Kidney (tissue), 14 donors: Measurements from ENCODE around the gene ARHGEF12. TPM values are rescaled to one million over a fixed set of nuclear protein-coding genes. Genes with fewer than 3 reads are reported as not detected.
A peak's percentile ranks its signal among the peaks of the same experiment; 100 is the strongest.

ENCODE experiments used
- DNase-seq, 5 donors: peaks; one replicate each; pipeline ENCODE4 v3.0.0-alpha.2; 2013 to 2020
- FAIRE-seq: peaks from 2 replicates; lab custom pipeline; 2012; peaks lifted over from hg19 to GRCh38; lab: Jason Lieb, UNC
- H3K27ac ChIP-seq, 2 donors: one replicate each; pipeline ENCODE4 v1.7.0; 2013; ENCODE audit warnings: low read depth in 2 of 2, low read length in 2 of 2, inconsistent platforms in 1 of 2
- H3K27me3 ChIP-seq: one replicate; pipeline ENCODE4 v1.7.1; 2013; ENCODE audit warnings: low read length, inconsistent platforms; ENCODE audit not compliant: control insufficient read depth, insufficient read depth
- H3K36me3 ChIP-seq, 3 donors: one replicate each; pipeline versions ENCODE4 v1.7.0 to v1.7.1; 2013; ENCODE audit warnings: low read length in 3 of 3, control low read depth in 1 of 3, inconsistent platforms in 1 of 3; ENCODE audit not compliant: insufficient read depth in 3 of 3, control insufficient read depth in 2 of 3
- H3K4me1 ChIP-seq, 3 donors: one replicate each; pipeline versions ENCODE4 v1.7.0 to v1.7.1; 2013; ENCODE audit warnings: low read length in 3 of 3, inconsistent platforms in 1 of 3, low read depth in 1 of 3; ENCODE audit not compliant: control insufficient read depth in 2 of 3, insufficient read depth in 2 of 3
- H3K4me3 ChIP-seq, 3 donors: one replicate each; pipeline versions ENCODE4 v1.7.0 to v1.8.1; 2013; ENCODE audit warnings: low read length in 3 of 3, control low read depth in 1 of 3, inconsistent platforms in 1 of 3
- H3K9ac ChIP-seq, 3 donors: one replicate each; pipeline versions ENCODE4 v1.7.0 to v1.7.1; 2013; ENCODE audit warnings: low read length in 3 of 3, control low read depth in 1 of 3, inconsistent platforms in 1 of 3
- H3K9me3 ChIP-seq, 3 donors: one replicate each; pipeline versions ENCODE4 v1.7.0 to v1.7.1; 2013; ENCODE audit warnings: low read length in 3 of 3, control low read depth in 1 of 3, inconsistent platforms in 1 of 3; ENCODE audit not compliant: control insufficient read depth in 2 of 3, insufficient read depth in 1 of 3
- intact Hi-C: fragments of 100-400 bp; cut with DNase I; formaldehyde crosslinking; loops from one replicate; pipeline ENCODE4 v1.11.1; 2022
- polyA plus RNA-seq: library from polyadenylated mRNA; stranded (reverse); fragments of 350-450 nt; fragmentation: Illumina TruSeq; extraction: RNeasy Lipid Tissue Mini Kit (QIAGEN cat#74804); gene quantifications from one replicate; pipeline ENCODE4 v1.2.3, GENCODE V29; 2014; ENCODE audit warnings: low read depth, low replicate concordance; ENCODE audit not compliant: insufficient read depth
- total RNA-seq: library from RNA; stranded (reverse); fragmentation: NEBNext Ultra II Directional; extraction: Animal tissue kit (Norgen Biotek cat#: 25700); gene quantifications from one replicate; pipeline ENCODE4 v1.2.1, GENCODE V29; 2021
- TF ChIP-seq, protein P1 (sequence below): IDR thresholded peaks from 3 replicates; pipeline ENCODE4 v1.5.1; 2012; ENCODE audit warnings: mild to moderate bottlenecking, moderate library complexity, borderline replicate concordance; ENCODE audit not compliant: insufficient read depth; ENCODE audit errors: extremely low read depth
- donor health status: control.
- donor health status: control.
- donor health status: control.
- donor health status: control.
- donor health status: control.
- donor health status: DM: yes; HTN: yes; CAD: no.
- donor health status: Normal renal cell carcinoma (clear cell type).

ARHGEF12 gene
- total and polyA plus RNA-seq, 2 donors from 2014 or later, result 21.1 to 161 TPM

DNA sequence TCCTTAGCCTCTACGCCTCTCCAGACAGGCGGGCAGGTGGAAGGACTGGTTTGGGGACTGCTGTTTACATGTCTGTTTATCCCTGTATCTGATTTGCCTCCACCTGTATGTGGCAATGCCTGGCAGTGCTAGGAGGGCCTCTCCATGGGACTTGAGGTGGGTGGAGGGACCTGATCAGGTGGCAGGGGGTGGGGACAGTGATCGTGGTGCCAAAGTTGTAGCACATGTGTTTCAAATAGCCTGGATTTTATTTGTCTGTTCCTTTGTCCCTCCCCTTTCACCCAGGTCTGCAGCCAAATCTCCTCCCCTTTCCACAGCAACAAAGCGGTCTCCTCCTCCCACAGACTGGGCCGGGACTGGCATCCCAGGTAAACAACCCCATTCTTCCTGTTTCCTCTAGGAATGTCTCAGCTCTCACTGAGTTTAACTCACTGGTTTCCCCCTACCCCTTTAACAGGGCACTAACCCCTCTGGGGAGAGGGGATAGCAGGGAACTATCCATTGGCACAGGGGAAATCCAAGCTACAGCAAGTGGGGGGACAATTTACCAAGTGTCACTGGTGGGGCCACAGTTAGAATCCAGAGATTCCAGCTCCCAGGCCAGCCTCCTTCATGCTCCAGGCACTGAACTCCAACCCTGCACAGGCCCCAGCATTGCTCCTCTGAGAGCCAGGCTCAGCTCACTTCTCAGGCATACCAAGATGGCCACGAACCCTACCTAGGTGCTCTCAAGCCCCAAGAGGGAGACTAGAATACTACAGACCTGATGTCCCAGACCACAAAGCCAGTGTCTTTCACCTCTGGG is 34.0 kb upstream of the ARHGEF12 start:
- no peak for FAIRE-seq
- H3K9ac ChIP-seq, result no peak overlapping the region

DNA sequence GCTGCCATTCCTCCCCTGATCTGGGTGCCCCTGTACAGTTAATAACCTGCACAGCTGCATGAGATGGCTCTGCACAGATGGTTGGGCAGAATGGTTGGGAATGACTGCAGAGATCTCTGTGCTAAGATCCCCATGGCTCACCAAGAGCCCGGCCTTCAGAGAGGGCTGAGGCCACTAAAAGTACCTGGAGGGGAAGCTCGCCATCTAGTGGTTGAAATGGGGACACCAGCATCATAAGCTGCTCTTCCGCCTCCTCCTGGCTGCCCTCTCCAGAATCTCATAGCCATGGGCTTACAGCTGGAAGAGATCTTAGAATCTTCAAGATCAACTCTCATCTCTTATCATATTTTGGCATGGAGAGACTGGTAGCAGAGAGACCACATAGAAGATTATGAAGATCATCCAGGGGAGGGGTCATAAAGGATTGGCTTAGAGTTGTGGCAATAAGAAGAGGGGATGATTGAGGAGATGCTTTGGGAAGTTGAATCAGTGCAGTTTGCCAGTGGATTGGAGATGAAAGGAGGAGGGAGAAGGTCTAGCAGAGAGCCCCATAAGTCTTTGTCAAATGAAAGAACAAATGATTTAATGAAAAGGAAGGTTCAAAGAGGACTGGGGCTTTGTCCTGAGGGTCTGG is 33.1 kb upstream of the ARHGEF12 start:
- Histone ChIP-seq H3K9me3 (no peaks in the 10 kb centered on the region), H3K27ac (no peak overlapping the region), H3K4me3 (no peak overlapping the region), H3K27me3 (no peaks in the 10 kb centered on the region), H3K9ac (no peak overlapping the region), H3K36me3 (no peaks in the 10 kb centered on the region), H3K4me1 (peaks cover 0 to 4% (median 0%) of the 10 kb centered on the region in 3 donors)
- DNase-seq, result peak in 4 of 5 donors; percentile 67 to 87 (median 72)
- TF ChIP-seq, protein P1, sequence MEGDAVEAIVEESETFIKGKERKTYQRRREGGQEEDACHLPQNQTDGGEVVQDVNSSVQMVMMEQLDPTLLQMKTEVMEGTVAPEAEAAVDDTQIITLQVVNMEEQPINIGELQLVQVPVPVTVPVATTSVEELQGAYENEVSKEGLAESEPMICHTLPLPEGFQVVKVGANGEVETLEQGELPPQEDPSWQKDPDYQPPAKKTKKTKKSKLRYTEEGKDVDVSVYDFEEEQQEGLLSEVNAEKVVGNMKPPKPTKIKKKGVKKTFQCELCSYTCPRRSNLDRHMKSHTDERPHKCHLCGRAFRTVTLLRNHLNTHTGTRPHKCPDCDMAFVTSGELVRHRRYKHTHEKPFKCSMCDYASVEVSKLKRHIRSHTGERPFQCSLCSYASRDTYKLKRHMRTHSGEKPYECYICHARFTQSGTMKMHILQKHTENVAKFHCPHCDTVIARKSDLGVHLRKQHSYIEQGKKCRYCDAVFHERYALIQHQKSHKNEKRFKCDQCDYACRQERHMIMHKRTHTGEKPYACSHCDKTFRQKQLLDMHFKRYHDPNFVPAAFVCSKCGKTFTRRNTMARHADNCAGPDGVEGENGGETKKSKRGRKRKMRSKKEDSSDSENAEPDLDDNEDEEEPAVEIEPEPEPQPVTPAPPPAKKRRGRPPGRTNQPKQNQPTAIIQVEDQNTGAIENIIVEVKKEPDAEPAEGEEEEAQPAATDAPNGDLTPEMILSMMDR, result peak; percentile 83
- no peak for FAIRE-seq
- intact Hi-C loops, result no loop called here

More for the DNA sequence above, 34.0 kb upstream of the ARHGEF12 start:
- Histone ChIP-seq H3K27ac (peak overlapping the region in 1 of 2 donors; percentile 50), H3K4me1 (peaks cover 0 to 4% (median 0%) of the 10 kb centered on the region in 3 donors), H3K4me3 (no peak overlapping the region), H3K27me3 (no peaks in the 10 kb centered on the region), H3K9me3 (no peaks in the 10 kb centered on the region), H3K36me3 (no peaks in the 10 kb centered on the region)
- TF ChIP-seq, protein P1, result no peak
- intact Hi-C loops, result no loop called here
- DNase-seq, result peak in 1 of 5 donors; percentile 84

DNA sequence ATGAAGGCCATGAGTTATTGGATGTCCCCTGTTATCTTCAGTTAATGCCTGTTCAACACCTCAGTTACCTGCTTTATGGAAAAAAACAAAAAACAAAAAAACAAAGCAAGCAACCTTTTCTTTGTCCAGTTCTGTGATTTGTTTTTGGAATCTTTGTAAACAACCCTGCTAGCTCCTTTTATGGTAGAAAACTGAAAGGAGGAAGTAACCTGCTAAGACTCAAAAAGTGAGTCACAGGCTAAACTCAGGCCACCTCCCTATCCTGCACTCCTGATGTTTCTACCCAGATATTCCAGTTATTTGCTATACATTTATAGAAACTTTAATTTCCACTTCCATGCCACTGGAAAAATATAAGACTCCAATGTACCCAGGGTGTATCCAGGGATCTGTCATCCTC is 31.7 kb upstream of the ARHGEF12 start:
- Histone ChIP-seq H3K9ac (no peak overlapping the region), H3K27ac (no peak overlapping the region), H3K27me3 (no peaks in the 10 kb centered on the region), H3K36me3 (no peaks in the 10 kb centered on the region), H3K9me3 (no peaks in the 10 kb centered on the region), H3K4me3 (no peak overlapping the region), H3K4me1 (peaks cover 0 to 4% (median 0%) of the 10 kb centered on the region in 3 donors)
- FAIRE-seq, result no peak
- intact Hi-C loops, result no loop called here
- TF ChIP-seq, protein P1, result no peak
- DNase-seq, result no peak
